ENCODE results near the gene DGAT2. TPM values are rescaled to one million over a fixed set of nuclear protein-coding genes. Genes with fewer than 3 reads are reported as not detected.

DGAT2 gene
- total RNA-seq, 1 donor, result 0.43 TPM

GRCh38 chr11:75809111-75809510 is 40.5 kb downstream of the DGAT2 start:
- DNase-seq (ENCODE audit: low read depth), result no peak
- H3K4me3 ChIP-seq (ENCODE audit: low read depth, low read length), result no peak overlapping the region
- TF ChIP-seq, protein P1, sequence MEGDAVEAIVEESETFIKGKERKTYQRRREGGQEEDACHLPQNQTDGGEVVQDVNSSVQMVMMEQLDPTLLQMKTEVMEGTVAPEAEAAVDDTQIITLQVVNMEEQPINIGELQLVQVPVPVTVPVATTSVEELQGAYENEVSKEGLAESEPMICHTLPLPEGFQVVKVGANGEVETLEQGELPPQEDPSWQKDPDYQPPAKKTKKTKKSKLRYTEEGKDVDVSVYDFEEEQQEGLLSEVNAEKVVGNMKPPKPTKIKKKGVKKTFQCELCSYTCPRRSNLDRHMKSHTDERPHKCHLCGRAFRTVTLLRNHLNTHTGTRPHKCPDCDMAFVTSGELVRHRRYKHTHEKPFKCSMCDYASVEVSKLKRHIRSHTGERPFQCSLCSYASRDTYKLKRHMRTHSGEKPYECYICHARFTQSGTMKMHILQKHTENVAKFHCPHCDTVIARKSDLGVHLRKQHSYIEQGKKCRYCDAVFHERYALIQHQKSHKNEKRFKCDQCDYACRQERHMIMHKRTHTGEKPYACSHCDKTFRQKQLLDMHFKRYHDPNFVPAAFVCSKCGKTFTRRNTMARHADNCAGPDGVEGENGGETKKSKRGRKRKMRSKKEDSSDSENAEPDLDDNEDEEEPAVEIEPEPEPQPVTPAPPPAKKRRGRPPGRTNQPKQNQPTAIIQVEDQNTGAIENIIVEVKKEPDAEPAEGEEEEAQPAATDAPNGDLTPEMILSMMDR (IDR thresholded peaks at IDR 0.05; ENCODE audit: insufficient read depth, low read depth, low read length), result no peak

DNA sequence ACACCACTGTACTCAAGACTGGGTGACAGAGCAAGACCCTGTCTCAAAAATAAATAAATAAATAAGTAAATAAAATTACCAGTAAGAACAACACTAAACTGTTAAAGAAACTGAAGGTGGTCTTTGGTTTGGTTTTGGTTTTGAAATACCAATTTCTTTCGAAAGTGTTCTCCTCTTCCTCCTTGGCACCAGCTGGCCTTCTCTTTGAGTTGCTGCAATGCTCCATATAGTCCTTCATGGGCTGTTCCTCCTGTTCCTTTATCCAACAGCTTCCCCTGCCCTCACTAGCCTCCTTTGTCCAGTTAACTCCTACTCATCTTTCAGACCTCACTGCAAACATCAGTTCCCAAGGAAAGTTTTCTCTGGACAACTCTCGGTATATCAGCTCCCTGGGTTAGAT is 41.4 kb downstream of the DGAT2 start:
- no peak for DNase-seq (ENCODE audit: low read depth)
- no peak overlapping the region for H3K4me3 ChIP-seq (ENCODE audit: low read depth, low read length)
- TF ChIP-seq, protein P1 (IDR thresholded peaks at IDR 0.05; ENCODE audit: insufficient read depth, low read depth, low read length), result no peak

- no peak for DNase-seq (ENCODE audit: low read depth)
- TF ChIP-seq, protein P1 (IDR thresholded peaks at IDR 0.05; ENCODE audit: insufficient read depth, low read depth, low read length), result no peak
- H3K4me3 ChIP-seq (ENCODE audit: low read depth, low read length), result no peak overlapping the region
These were observed 42.2 kb downstream of the DGAT2 start for GRCh38 chr11:75810637-75811390.

- TF ChIP-seq, protein P1 (IDR thresholded peaks at IDR 0.05; ENCODE audit: insufficient read depth, low read depth, low read length), result no peak
- DNase-seq (ENCODE audit: low read depth), result no peak
- no peak overlapping the region for H3K4me3 ChIP-seq (ENCODE audit: low read depth, low read length)
These were observed 42.9 kb downstream of the DGAT2 start for GRCh38 chr11:75811485-75811884.

DNA sequence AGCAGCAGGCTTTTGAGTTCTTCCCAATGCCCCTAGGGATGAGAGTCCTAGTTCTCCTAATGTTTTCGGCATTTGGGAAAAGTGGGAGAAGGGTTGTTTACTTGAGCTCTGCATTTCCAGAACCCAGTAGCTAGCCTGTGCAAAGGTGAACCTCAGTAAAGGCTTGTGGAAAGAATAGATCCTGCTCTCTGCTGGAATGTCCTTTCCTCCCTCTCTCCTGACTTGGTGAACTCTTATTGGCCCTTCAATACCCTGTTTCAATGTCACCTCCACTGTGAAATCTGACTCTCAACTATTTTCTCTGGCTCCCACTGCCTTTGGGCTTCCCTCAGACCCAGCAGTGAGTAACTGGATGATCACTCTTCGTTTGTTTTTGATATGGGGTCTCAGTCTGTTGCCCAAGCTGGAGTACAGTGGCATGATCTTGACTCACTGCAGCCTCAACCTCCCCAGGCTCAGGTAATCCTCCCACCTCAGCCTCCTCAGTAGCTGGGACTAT is 44.0 kb downstream of the DGAT2 start:
- no peak for DNase-seq (ENCODE audit: low read depth)
- no peak overlapping the region for H3K4me3 ChIP-seq (ENCODE audit: low read depth, low read length)
- TF ChIP-seq, protein P1 (IDR thresholded peaks at IDR 0.05; ENCODE audit: insufficient read depth, low read depth, low read length), result no peak

- no peak overlapping the region for H3K4me3 ChIP-seq (ENCODE audit: low read depth, low read length)
- TF ChIP-seq, protein P1 (IDR thresholded peaks at IDR 0.05; ENCODE audit: insufficient read depth, low read depth, low read length), result no peak
- no peak for DNase-seq (ENCODE audit: low read depth)
These were observed 44.5 kb downstream of the DGAT2 start for GRCh38 chr11:75813124-75813523.
